ENCODE measurements around the gene USP9X.

The USP9X gene

GRCh38 chrX:41081821-41082220 lies 3.4 kb upstream of the USP9X start:
- Histone ChIP-seq H2AFZ (ENCODE audit: low read length) (no peak overlapping the region), H3K27me3 (ENCODE audit: insufficient read depth, low read length) (no peaks in the 10 kb centered on the region)
- TF ChIP-seq EZH2 (IDR thresholded peaks at IDR 0.05; ENCODE audit: borderline replicate concordance, low read length) (no peak), CTCF (IDR thresholded peaks at IDR 0.05; ENCODE audit: low read length) (no peak)

GRCh38 chrX:41082783-41083182 lies 2.5 kb upstream of the USP9X start:
- Histone ChIP-seq H3K27me3 (ENCODE audit: insufficient read depth, low read length) (no peaks in the 10 kb centered on the region), H3K9me2 (ENCODE audit: low read depth, low read length) (no peaks in the 10 kb centered on the region), H3F3A (ENCODE audit: insufficient read depth, low read length) (no peaks in the 10 kb centered on the region), H2AFZ (ENCODE audit: low read length) (no peak overlapping the region), H3K4me2 (ENCODE audit: low read length) (no peak overlapping the region), H3K9ac (ENCODE audit: low read length) (no peak overlapping the region), H4K20me1 (ENCODE audit: insufficient read depth, low read length) (no peaks in the 10 kb centered on the region), H3K36me3 (ENCODE audit: insufficient read depth, low read length) (peaks cover under 1% of the 10 kb centered on the region; the same call in 1 of the 2 replicates), H3K79me2 (ENCODE audit: insufficient read depth, low read length) (peaks cover 18% of the 10 kb centered on the region), H3K4me1 (ENCODE audit: insufficient read depth, low read length, severe bottlenecking) (peaks cover 18% of the 10 kb centered on the region), H3K4me3 (ENCODE audit: low read depth, low read length, poor library complexity, severe bottlenecking) (no peak overlapping the region), H3K9me3 (ENCODE audit: low read length) (no peaks in the 10 kb centered on the region), H3K27ac (ENCODE audit: low read depth, low read length, poor library complexity, severe bottlenecking) (no peak overlapping the region)
- TF ChIP-seq EZH2 (IDR thresholded peaks at IDR 0.05; ENCODE audit: borderline replicate concordance, low read length) (no peak), CTCF (IDR thresholded peaks at IDR 0.05; ENCODE audit: low read length) (no peak)

More at GRCh38 chrX:41081821-41082220, 3.4 kb upstream of the USP9X start:
- peaks cover 9% of the 10 kb centered on the region for H3K79me2 ChIP-seq (ENCODE audit: insufficient read depth, low read length)
- H4K20me1 ChIP-seq (ENCODE audit: insufficient read depth, low read length) = no peaks in the 10 kb centered on the region
- no peaks in the 10 kb centered on the region for H3K9me2 ChIP-seq (ENCODE audit: low read depth, low read length)
- H3K27ac ChIP-seq (ENCODE audit: low read depth, low read length, poor library complexity, severe bottlenecking) = no peak overlapping the region
- H3K36me3 ChIP-seq (ENCODE audit: insufficient read depth, low read length) = no peaks in the 10 kb centered on the region
- no peak overlapping the region for H3K9ac ChIP-seq (ENCODE audit: low read length)
- no peak overlapping the region for H3K4me2 ChIP-seq (ENCODE audit: low read length)
- H3K4me1 ChIP-seq (ENCODE audit: insufficient read depth, low read length, severe bottlenecking) = peaks cover 12% of the 10 kb centered on the region
- H3K4me3 ChIP-seq (ENCODE audit: low read depth, low read length, poor library complexity, severe bottlenecking) = no peak overlapping the region
- H3F3A ChIP-seq (ENCODE audit: insufficient read depth, low read length) = no peaks in the 10 kb centered on the region
- H3K9me3 ChIP-seq (ENCODE audit: low read length) = no peaks in the 10 kb centered on the region

GRCh38 chrX:41084044-41084892 lies 977 bp upstream of the USP9X start:
- Histone ChIP-seq H3K9ac (ENCODE audit: low read length) (peak overlapping the region; percentile 99), H4K20me1 (ENCODE audit: insufficient read depth, low read length) (no peaks in the 10 kb centered on the region), H3K79me2 (ENCODE audit: insufficient read depth, low read length) (peaks cover 33% of the 10 kb centered on the region), H3K4me2 (ENCODE audit: low read length) (peak overlapping the region; percentile 93), H3K9me3 (ENCODE audit: low read length) (no peaks in the 10 kb centered on the region), H3K9me2 (ENCODE audit: low read depth, low read length) (no peaks in the 10 kb centered on the region), H3K36me3 (ENCODE audit: insufficient read depth, low read length) (peaks cover 9% of the 10 kb centered on the region; the same call in 1 of the 2 replicates), H2AFZ (ENCODE audit: low read length) (no peak overlapping the region), H3K4me1 (ENCODE audit: insufficient read depth, low read length, severe bottlenecking) (peaks cover 33% of the 10 kb centered on the region), H3K27me3 (ENCODE audit: insufficient read depth, low read length) (no peaks in the 10 kb centered on the region), H3K4me3 (ENCODE audit: low read depth, low read length, poor library complexity, severe bottlenecking) (peak overlapping the region; percentile 92), H3F3A (ENCODE audit: insufficient read depth, low read length) (no peaks in the 10 kb centered on the region), H3K27ac (ENCODE audit: low read depth, low read length, poor library complexity, severe bottlenecking) (peak overlapping the region; percentile 99)
- no peak for TF ChIP-seq EZH2 (IDR thresholded peaks at IDR 0.05; ENCODE audit: borderline replicate concordance, low read length)

Data from OCI-LY1 (cell line).